Astrocyte of the spinal cord (primary cell): Measurements from ENCODE around the gene RPL13.

Source experiments
- DNase-seq: peaks from one replicate; pipeline ENCODE4 v3.0.0; 2011; ENCODE audit warnings: low read depth, low spot score
- H3K4me3 ChIP-seq: 2 replicates; pipeline ENCODE4 v1.5.1; 2011; ENCODE audit warnings: low read depth, mild to moderate bottlenecking, low read length, moderate library complexity
- in situ Hi-C: cut with HindIII; loops from 2 replicates; pipeline ENCODE4 v1.10.0; 2017; ENCODE audit warnings: low sequenced_read_pairs
- TF ChIP-seq, protein P1 (sequence below): IDR thresholded peaks from 2 replicates; pipeline ENCODE4 v1.5.1; 2012; ENCODE audit warnings: low read depth, mild to moderate bottlenecking, low read length, inconsistent platforms

Gene RPL13

DNA sequence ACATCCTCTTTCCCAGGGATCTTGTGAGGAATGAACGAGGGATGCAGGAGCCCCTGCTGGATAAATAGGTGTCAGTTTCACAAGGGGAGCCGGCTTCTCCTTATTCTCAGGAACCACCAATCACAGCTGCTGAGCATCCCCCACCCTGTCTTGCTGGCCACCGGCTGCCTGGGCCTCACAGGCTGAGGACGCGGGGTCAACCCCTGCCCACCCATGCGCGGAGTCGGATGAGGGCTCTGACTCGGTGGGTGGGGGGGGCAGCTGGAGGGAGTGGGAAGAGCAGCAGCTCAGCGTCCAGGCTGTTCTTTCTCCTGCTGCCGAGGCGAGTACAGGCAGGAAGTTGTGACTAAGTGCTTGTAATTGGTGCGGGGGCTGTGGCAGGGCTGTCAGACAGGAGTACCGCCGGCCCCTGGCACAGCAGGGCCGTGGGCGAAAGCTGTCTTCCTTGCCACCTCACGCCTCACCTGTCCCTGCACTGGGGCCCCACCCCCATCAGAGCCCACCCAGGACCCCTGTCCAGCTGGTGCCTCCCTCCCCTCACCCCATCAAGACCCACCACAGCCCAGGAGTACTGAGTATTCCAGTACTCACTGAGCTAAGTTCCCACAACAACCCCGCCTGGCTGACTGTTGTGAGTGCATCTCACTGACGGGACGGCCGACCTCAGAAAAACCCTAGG is 41.9 kb downstream of the RPL13 start:
- in situ Hi-C loops: no loop called here
- peak; percentile 87 for DNase-seq
- TF ChIP-seq, protein P1, sequence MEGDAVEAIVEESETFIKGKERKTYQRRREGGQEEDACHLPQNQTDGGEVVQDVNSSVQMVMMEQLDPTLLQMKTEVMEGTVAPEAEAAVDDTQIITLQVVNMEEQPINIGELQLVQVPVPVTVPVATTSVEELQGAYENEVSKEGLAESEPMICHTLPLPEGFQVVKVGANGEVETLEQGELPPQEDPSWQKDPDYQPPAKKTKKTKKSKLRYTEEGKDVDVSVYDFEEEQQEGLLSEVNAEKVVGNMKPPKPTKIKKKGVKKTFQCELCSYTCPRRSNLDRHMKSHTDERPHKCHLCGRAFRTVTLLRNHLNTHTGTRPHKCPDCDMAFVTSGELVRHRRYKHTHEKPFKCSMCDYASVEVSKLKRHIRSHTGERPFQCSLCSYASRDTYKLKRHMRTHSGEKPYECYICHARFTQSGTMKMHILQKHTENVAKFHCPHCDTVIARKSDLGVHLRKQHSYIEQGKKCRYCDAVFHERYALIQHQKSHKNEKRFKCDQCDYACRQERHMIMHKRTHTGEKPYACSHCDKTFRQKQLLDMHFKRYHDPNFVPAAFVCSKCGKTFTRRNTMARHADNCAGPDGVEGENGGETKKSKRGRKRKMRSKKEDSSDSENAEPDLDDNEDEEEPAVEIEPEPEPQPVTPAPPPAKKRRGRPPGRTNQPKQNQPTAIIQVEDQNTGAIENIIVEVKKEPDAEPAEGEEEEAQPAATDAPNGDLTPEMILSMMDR: no peak
- H3K4me3 ChIP-seq: no peak overlapping the region

- DNase-seq: no peak
- no peak overlapping the region for H3K4me3 ChIP-seq
- in situ Hi-C loops: no loop called here
- TF ChIP-seq, protein P1: no peak
These were observed 42.6 kb downstream of the RPL13 start for GRCh38 chr16:89602952-89603590.

- no peak overlapping the region for H3K4me3 ChIP-seq
- in situ Hi-C loops: no loop called here
- TF ChIP-seq, protein P1: no peak
- no peak for DNase-seq
These were observed 44.3 kb downstream of the RPL13 start for GRCh38 chr16:89604764-89605163.

- DNase-seq: no peak
- TF ChIP-seq, protein P1: no peak
- in situ Hi-C loops: no loop called here
- no peak overlapping the region for H3K4me3 ChIP-seq
These were observed 44.9 kb downstream of the RPL13 start for GRCh38 chr16:89605186-89605970.

DNA sequence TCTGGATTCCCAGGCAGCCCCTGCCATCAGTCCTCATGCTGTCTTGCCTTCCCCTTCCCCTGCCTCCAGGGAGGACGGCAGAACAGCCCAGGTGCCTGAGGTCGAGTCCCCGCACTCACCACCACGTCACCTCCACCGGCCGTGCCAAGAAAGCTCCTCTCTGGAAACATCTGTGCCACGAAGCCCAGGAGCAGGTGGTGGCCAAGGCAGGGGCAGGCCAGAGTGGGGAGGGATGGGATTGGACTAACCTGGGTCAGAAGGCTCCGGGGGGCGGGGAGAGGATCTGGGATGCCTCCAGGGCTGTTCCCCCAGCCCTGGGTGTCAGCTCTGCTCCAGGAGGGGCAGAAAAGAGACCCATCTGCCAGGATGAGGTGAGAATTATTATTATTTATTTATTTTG is 45.5 kb downstream of the RPL13 start:
- DNase-seq: no peak
- H3K4me3 ChIP-seq: no peak overlapping the region
- in situ Hi-C loops: no loop called here
- TF ChIP-seq, protein P1: no peak

DNA sequence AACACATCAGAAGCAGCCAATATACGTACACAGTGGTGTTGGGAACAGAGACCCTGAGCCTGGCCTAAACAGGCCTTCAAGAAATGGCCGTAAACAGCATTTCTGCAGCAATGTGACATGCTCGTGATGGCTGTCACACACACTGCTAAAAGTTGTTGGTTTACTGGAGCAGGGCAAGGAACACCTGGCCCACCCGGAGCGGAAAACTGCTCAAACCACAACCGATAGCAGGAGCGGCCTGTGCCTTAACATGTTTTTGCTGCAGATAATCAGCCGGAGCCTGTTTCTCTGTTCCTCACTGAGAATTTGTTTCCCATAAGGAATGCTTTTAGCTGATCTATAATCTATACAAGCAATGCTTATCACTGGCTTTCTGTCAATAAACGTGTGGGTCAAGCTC is 47.0 kb downstream of the RPL13 start:
- in situ Hi-C loops: no loop called here
- no peak for DNase-seq
- no peak overlapping the region for H3K4me3 ChIP-seq
- TF ChIP-seq, protein P1: no peak
